Measurements from ENCODE around the gene AURKA.

GRCh38 chr20:56429941-56430340 lies 37.9 kb upstream of the AURKA start:
- TF ChIP-seq CTCF (IDR thresholded peaks at IDR 0.05), result no peak
- TF ChIP-seq POLR2A (IDR thresholded peaks at IDR 0.05), result no peak
